HepG2 (cell line): ENCODE results near the gene KIAA0232. TPM values are rescaled to one million over a fixed set of nuclear protein-coding genes. Genes with fewer than 3 reads are reported as not detected.

Source experiments
- ATAC-seq: fragments of 200-7000 bp; cut with Tn5 transposase; 3 replicates; pipeline ENCODE4 v1.9.1; 2020; ENCODE audit warnings: mild to moderate bottlenecking, moderate library complexity
- BruUV-seq: library from RNA; stranded (reverse); fragments of 400-500 nt; replicated peaks from 2 replicates; lab custom pipeline; 2021; lab: Mats Ljungman, UMichigan
- CTCF ChIA-PET: fragments of 300-600 bp; formaldehyde crosslinking; extraction: SDS; loops from one replicate; lab custom pipeline; 2021; ENCODE audit warnings: low total read pairs, inconsistent platforms, low intra/inter-chr PET ratio; lab: Yijun Ruan, JAX
- POLR2A ChIA-PET: fragments of 350-600 bp; sonication (Branson Sonifier 250); formaldehyde crosslinking; loops from one replicate; lab custom pipeline; 2020; ENCODE audit warnings: antibody characterized with exemption, inconsistent platforms; lab: Yijun Ruan, JAX
- DNase-seq: peaks from one replicate; pipeline ENCODE4 v3.0.0-alpha.2; 2015; ENCODE audit warnings: low spot score
- FAIRE-seq: peaks from 3 replicates; lab custom pipeline; 2011; peaks lifted over from hg19 to GRCh38; lab: Jason Lieb, UNC
- H2AFZ ChIP-seq: one replicate; pipeline ENCODE4 v1.6.1; 2011; ENCODE audit warnings: low read length, inconsistent platforms
- H3K27ac ChIP-seq: fragments of 300-600 bp; 3 replicates; pipeline ENCODE4 v1.8.0; 2011; ENCODE audit warnings: mixed run types, mild to moderate bottlenecking, mixed read lengths, low read length, inconsistent platforms; ENCODE audit not compliant: insufficient read depth; ENCODE audit errors: extremely low read length
- H3K27me3 ChIP-seq, 2 experiments: fragments of 200-600 bp in 1 of 2; 2 replicates in 1 of 2; 3 replicates in 1 of 2; pipeline versions ENCODE4 v1.6.0 to v1.8.0; 2011; ENCODE audit warnings: low read length in 2 of 2, mild to moderate bottlenecking in 2 of 2, moderate library complexity in 2 of 2, inconsistent platforms in 1 of 2; ENCODE audit not compliant: insufficient read depth in 2 of 2, control insufficient read depth in 1 of 2
- H3K36me3 ChIP-seq, 2 experiments: fragments of 200-600 bp in 1 of 2; replicated peaks in 1 of 2; 2 replicates in 1 of 2; 3 replicates in 1 of 2; pipeline versions ENCODE4 v1.5.1 to v1.8.0; 2011; ENCODE audit warnings: low read length in 2 of 2, inconsistent platforms in 1 of 2; ENCODE audit not compliant: insufficient read depth in 2 of 2, control insufficient read depth in 1 of 2
- H3K4me1 ChIP-seq: 2 replicates; pipeline ENCODE4 v1.5.1; 2012; ENCODE audit warnings: low read length, inconsistent platforms; ENCODE audit not compliant: insufficient read depth
- H3K4me2 ChIP-seq: 2 replicates; pipeline ENCODE4 v1.6.0; 2011; ENCODE audit warnings: low read depth, low read length, inconsistent platforms
- H3K4me3 ChIP-seq, 3 experiments: fragments of 200-600 bp in 1 of 3; sonication (generic), shearing (Covaris generic) in 1 of 3; replicated peaks in 1 of 3; 2 replicates each; pipeline ENCODE4 v1.5.1; 2011 to 2016; ENCODE audit warnings: low read length in 3 of 3, inconsistent platforms in 2 of 3, low read depth in 2 of 3, mild to moderate bottlenecking in 2 of 3, control low read depth in 1 of 3, mixed read lengths in 1 of 3; ENCODE audit not compliant: insufficient read depth in 1 of 3
- H3K79me2 ChIP-seq: one replicate; pipeline ENCODE4 v1.6.1; 2011; ENCODE audit warnings: low read length, inconsistent platforms; ENCODE audit not compliant: insufficient read depth
- H3K9ac ChIP-seq: 2 replicates; pipeline ENCODE4 v1.6.0; 2011; ENCODE audit warnings: mild to moderate bottlenecking, low read depth, low read length, inconsistent platforms; ENCODE audit not compliant: insufficient read depth
- H3K9me3 ChIP-seq: 2 replicates; pipeline ENCODE4 v1.5.1; 2012; ENCODE audit warnings: mild to moderate bottlenecking, low read length
- H4K20me1 ChIP-seq: 2 replicates; pipeline ENCODE4 v1.6.0; 2011; ENCODE audit warnings: inconsistent platforms, mild to moderate bottlenecking, low read length, moderate library complexity; ENCODE audit not compliant: insufficient read depth
- ATF7-NPFF ChIP-seq: sonication (generic); formaldehyde crosslinking; IDR thresholded peaks from 2 replicates; pipeline ENCODE4 v1.8.1; 2023; ENCODE audit warnings: mild to moderate bottlenecking, low read depth, missing genetic modification reagents, moderate library complexity
- BHLHE40 ChIP-seq: IDR thresholded peaks from 2 replicates; pipeline ENCODE4 v1.6.1; 2011; ENCODE audit warnings: low read length, improper control_type of control experiment
- CREB1 ChIP-seq, 2 experiments: fragments of 450-650 bp in 1 of 2; IDR thresholded peaks; 2 replicates each; pipeline ENCODE4 v1.6.1; 2016 to 2017; ENCODE audit warnings: control low read depth in 1 of 2, mild to moderate bottlenecking in 1 of 2, missing compliant biosample characterization in 1 of 2, missing genetic modification characterization in 1 of 2
- FOXK1 ChIP-seq: sonication (generic); formaldehyde crosslinking; IDR thresholded peaks from 2 replicates; pipeline ENCODE4 v1.4.0; 2020; ENCODE audit warnings: low read depth, missing genetic modification reagents, borderline replicate concordance
- HOXA3 ChIP-seq: sonication (generic); formaldehyde crosslinking; IDR thresholded peaks from 2 replicates; pipeline ENCODE4 v1.5.0; 2020; ENCODE audit warnings: missing genetic modification reagents
- PPARG ChIP-seq: conservative IDR thresholded peaks from 2 replicates; pipeline ENCODE4 v1.6.1; 2016; ENCODE audit warnings: missing biosample characterization, missing genetic modification reagents
- ZMYM2 ChIP-seq: sonication (generic); formaldehyde crosslinking; IDR thresholded peaks from 2 replicates; pipeline ENCODE4 v1.8.0; 2022; ENCODE audit warnings: mild to moderate bottlenecking, missing genetic modification reagents
- WGBS: methylation state at CpG from one replicate; pipeline ENCODE4 v1.1.6; 2017; ENCODE audit warnings: low lambda C conversion rate; 5-methylcytosine and 5-hydroxymethylcytosine counted together
- in situ Hi-C: cut with HindIII; loops from 2 replicates; pipeline ENCODE4 v1.10.0; 2017; ENCODE audit warnings: low pct_unique_long_range_greater_than_20kb; ENCODE audit not compliant: extremely low pct_ligation_motif_present
- intact Hi-C: fragments of 100-400 bp; cut with micrococcal nuclease; formaldehyde crosslinking; loops from one replicate; pipeline ENCODE4 v1.10.0; 2022; ENCODE audit not compliant: unreplicated experiment
- polyA plus RNA-seq, 8 experiments: library from polyadenylated mRNA; depleted of rRNA in 3 of 8; stranded (reverse) in 7 of 8; unstranded in 1 of 8; fragments of >200 nt; fragmentation: Illumina TruSeq in 4 of 8; extraction: Trizol in 4 of 8; gene quantifications; 2 replicates each; pipeline versions ENCODE4 v1.2.1 to v1.2.3, GENCODE V29; 2011 to 2016; ENCODE audit warnings: low read depth in 4 of 8, missing spikeins in 1 of 8, mixed read lengths in 1 of 8; ENCODE audit not compliant: insufficient read depth in 1 of 8
- total RNA-seq, 5 experiments: library from RNA; depleted of rRNA; stranded (reverse); fragments of >200 nt; fragmentation: Illumina TruSeq; extraction: Trizol; gene quantifications; 2 replicates each; pipeline ENCODE4 v1.2.3, GENCODE V29; 2016; ENCODE audit warnings: low read depth in 1 of 5
- TF ChIP-seq, protein P1 (sequence below): sonication (generic); formaldehyde crosslinking; IDR thresholded peaks from 2 replicates; pipeline ENCODE4 v1.4.0; 2020; ENCODE audit warnings: missing genetic modification reagents

KIAA0232 gene
- total and polyA plus RNA-seq, 2 of the 13 experiments (the other 11 are each of a cell fraction or from before 2014, with no cell fraction given), result 7.8 to 17.1 TPM

DNA sequence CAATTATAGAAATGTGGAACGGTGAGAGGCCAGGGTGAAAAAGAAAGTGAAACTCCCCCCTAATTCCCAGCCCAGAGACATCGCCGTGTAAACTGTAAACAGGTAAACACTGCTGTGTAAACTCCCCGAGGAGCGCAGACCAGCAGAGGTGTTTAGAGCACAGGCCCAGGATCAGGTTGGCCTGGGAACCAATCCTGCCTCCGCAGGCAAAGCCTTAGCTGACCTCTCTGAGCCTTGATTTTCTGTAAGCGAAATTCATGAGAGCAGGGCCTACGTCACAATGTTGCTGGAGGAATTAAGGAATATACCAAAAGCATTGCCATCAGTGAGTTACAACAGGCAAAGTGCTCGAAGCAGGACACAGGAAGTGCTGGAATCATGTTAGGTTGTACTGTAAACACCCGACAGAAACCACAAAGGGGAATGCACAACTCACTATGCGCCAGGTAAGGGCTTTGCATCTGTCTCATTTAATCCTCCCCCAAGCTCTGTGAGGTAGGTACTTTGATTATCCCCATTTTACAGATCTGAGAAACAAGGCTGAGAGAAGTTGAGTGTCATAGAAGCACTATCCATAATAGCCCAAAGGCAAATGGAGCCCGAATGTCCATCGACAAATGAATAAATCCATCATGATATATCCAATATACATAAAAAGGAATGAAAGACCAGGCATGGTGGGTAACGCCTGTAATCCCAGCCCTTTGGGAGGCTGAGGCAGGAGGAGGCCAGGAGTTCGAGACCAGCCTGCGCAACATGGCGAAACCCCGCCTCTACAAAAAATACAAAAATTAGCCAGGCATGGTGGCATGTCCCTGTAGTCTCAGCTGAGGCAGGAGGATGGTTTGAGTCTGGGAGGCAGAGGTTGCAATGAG is 30.7 kb upstream of the KIAA0232 start:
- peak overlapping the region; percentile 68 for H3K9ac ChIP-seq
- CTCF ChIA-PET, result no interaction called here
- TF ChIP-seq FOXK1, result peak; percentile 82; the same call in 1 of the 2 replicates
- TF ChIP-seq PPARG (CRISPR knock-in tag), result peak; percentile 32; the same call in 1 of the 2 replicates
- peak; percentile 47; the same call in 1 of the 2 replicates for TF ChIP-seq BHLHE40
- TF ChIP-seq HOXA3, result peak; percentile 38; the same call in 1 of the 2 replicates
- 0 out of 2 replicates have a peak, but pooled peaks have one; percentile 27 for TF ChIP-seq ATF7-NPFF (CRISPR knock-in tag)
- peak; percentile 78 for TF ChIP-seq CREB1 (IDR thresholded peaks at IDR 0.05)
- TF ChIP-seq CREB1 (CRISPR knock-in tag; IDR thresholded peaks at IDR 0.05), result no peak
- peak; percentile 47; the same call in 1 of the 2 replicates for TF ChIP-seq ZMYM2 (CRISPR knock-in tag)
- TF ChIP-seq, protein P1, sequence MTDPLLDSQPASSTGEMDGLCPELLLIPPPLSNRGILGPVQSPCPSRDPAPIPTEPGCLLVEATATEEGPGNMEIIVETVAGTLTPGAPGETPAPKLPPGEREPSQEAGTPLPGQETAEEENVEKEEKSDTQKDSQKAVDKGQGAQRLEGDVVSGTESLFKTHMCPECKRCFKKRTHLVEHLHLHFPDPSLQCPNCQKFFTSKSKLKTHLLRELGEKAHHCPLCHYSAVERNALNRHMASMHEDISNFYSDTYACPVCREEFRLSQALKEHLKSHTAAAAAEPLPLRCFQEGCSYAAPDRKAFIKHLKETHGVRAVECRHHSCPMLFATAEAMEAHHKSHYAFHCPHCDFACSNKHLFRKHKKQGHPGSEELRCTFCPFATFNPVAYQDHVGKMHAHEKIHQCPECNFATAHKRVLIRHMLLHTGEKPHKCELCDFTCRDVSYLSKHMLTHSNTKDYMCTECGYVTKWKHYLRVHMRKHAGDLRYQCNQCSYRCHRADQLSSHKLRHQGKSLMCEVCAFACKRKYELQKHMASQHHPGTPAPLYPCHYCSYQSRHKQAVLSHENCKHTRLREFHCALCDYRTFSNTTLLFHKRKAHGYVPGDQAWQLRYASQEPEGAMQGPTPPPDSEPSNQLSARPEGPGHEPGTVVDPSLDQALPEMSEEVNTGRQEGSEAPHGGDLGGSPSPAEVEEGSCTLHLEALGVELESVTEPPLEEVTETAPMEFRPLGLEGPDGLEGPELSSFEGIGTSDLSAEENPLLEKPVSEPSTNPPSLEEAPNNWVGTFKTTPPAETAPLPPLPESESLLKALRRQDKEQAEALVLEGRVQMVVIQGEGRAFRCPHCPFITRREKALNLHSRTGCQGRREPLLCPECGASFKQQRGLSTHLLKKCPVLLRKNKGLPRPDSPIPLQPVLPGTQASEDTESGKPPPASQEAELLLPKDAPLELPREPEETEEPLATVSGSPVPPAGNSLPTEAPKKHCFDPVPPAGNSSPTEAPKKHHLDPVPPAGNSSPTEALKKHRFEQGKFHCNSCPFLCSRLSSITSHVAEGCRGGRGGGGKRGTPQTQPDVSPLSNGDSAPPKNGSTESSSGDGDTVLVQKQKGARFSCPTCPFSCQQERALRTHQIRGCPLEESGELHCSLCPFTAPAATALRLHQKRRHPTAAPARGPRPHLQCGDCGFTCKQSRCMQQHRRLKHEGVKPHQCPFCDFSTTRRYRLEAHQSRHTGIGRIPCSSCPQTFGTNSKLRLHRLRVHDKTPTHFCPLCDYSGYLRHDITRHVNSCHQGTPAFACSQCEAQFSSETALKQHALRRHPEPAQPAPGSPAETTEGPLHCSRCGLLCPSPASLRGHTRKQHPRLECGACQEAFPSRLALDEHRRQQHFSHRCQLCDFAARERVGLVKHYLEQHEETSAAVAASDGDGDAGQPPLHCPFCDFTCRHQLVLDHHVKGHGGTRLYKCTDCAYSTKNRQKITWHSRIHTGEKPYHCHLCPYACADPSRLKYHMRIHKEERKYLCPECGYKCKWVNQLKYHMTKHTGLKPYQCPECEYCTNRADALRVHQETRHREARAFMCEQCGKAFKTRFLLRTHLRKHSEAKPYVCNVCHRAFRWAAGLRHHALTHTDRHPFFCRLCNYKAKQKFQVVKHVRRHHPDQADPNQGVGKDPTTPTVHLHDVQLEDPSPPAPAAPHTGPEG (CRISPR knock-in tag), result no peak

More for the DNA sequence above, 30.7 kb upstream of the KIAA0232 start:
- peaks cover 89% of the 10 kb centered on the region for H3K4me1 ChIP-seq
- no peak for DNase-seq
- no peaks in the 10 kb centered on the region for H3K9me3 ChIP-seq
- no TSS peak for BruUV-seq
- H4K20me1 ChIP-seq, result no peaks in the 10 kb centered on the region
- no peaks in the 10 kb centered on the region for H3K36me3 ChIP-seq
- peak; percentile 5; the same call in 1 of the 3 replicates for ATAC-seq
- in situ Hi-C loops, result no loop called here
- H3K27me3 ChIP-seq, result no peaks in the 10 kb centered on the region; a peak in 1 of 5 replicates
- WGBS, result 41% methylated on average over 18 of the region's 18 CpGs
- H3K4me2 ChIP-seq, result peak overlapping the region; percentile 99
- no peak overlapping the region for H2AFZ ChIP-seq
- H3K27ac ChIP-seq, result peak overlapping the region; percentile 83
- intact Hi-C loops, result loop anchor here (2.0 kb wide), 2 partner anchors 19 to 27 kb away; no protein-coding TSS in a partner anchor
- H3K79me2 ChIP-seq, result no peaks in the 10 kb centered on the region
- H3K4me3 ChIP-seq, result peak overlapping the region; percentile 58 to 74 (median 63)
- FAIRE-seq, result peak; percentile 51
- POLR2A ChIA-PET, result interaction anchor here (1.3 to 9.9 kb wide), 5 partner anchors 17 to 316 kb away, joined by 3 to 207 read pairs (median 6); no protein-coding TSS in a partner anchor
